Fibroblast of upper back skin (primary cell): Measurements from ENCODE around the gene BAIAP2.

Experiments
- DNase-seq: peaks from one replicate; pipeline ENCODE4 v3.0.0-alpha.2; 2013

BAIAP2 gene

GRCh38 chr17:81037798-81038733 lies 3.1 kb downstream of the BAIAP2 start:
- DNase-seq: no peak

- DNase-seq: no peak
Measured at GRCh38 chr17:81039096-81039495, 4.1 kb downstream of the BAIAP2 start.

GRCh38 chr17:81039854-81040758 lies 5.2 kb downstream of the BAIAP2 start:
- DNase-seq: peak; percentile 74

- DNase-seq: no peak
Measured at GRCh38 chr17:81040791-81041337, 5.9 kb downstream of the BAIAP2 start.

- no peak for DNase-seq
Measured at GRCh38 chr17:81042606-81043005, 7.7 kb downstream of the BAIAP2 start.

- DNase-seq: no peak
Measured at GRCh38 chr17:81043319-81043724, 8.4 kb downstream of the BAIAP2 start.

- no peak for DNase-seq
Measured at GRCh38 chr17:81043725-81044427, 8.9 kb downstream of the BAIAP2 start.

GRCh38 chr17:81044428-81044763 lies 9.4 kb downstream of the BAIAP2 start:
- no peak for DNase-seq

GRCh38 chr17:81044764-81045589 lies 10.0 kb downstream of the BAIAP2 start:
- peak; percentile 43 for DNase-seq

GRCh38 chr17:81045590-81046095 lies 10.7 kb downstream of the BAIAP2 start:
- no peak for DNase-seq

GRCh38 chr17:81046132-81046769 lies 11.3 kb downstream of the BAIAP2 start:
- DNase-seq: no peak

- no peak for DNase-seq
Measured at GRCh38 chr17:81046770-81047359, 11.9 kb downstream of the BAIAP2 start.

- DNase-seq: no peak
Measured at GRCh38 chr17:81048827-81049371, 13.9 kb downstream of the BAIAP2 start.

- DNase-seq: no peak
Measured at GRCh38 chr17:81049372-81049911, 14.5 kb downstream of the BAIAP2 start.

- DNase-seq: no peak
Measured at GRCh38 chr17:81049973-81050551, 15.1 kb downstream of the BAIAP2 start.

GRCh38 chr17:81050645-81051625 lies 16.0 kb downstream of the BAIAP2 start:
- no peak for DNase-seq

- DNase-seq: no peak
Measured at GRCh38 chr17:81052199-81052997, 17.4 kb downstream of the BAIAP2 start.
